NB4 (cell line): ENCODE results near the gene PCDH15.
"Not testable (repeated sequence)": the region's sequence is repeated elsewhere in the genome, so short reads cannot be mapped to it uniquely, and the experiment has no call there.

ENCODE experiments used
- DNase-seq: peaks from one replicate; pipeline ENCODE4 v3.0.0; 2010; ENCODE audit warnings: low read depth
- H3K4me3 ChIP-seq: one replicate; pipeline ENCODE4 v1.5.1; 2011; ENCODE audit warnings: mild to moderate bottlenecking, low read depth, low read length, moderate library complexity
- MYC ChIP-seq: IDR thresholded peaks from 2 replicates; pipeline ENCODE4 v1.6.1; 2011; ENCODE audit warnings: low read depth, low read length
- POLR2A ChIP-seq: IDR thresholded peaks from 2 replicates; pipeline ENCODE4 v1.6.1; 2011; ENCODE audit warnings: mild to moderate bottlenecking; ENCODE audit not compliant: insufficient read length; ENCODE audit errors: extremely low read depth
- TF ChIP-seq, protein P1 (sequence below): IDR thresholded peaks from one replicate; pipeline ENCODE4 v1.5.1; 2012; ENCODE audit warnings: low read depth, low read length
- TF ChIP-seq, protein P2 (sequence below): IDR thresholded peaks from 2 replicates; pipeline ENCODE4 v1.6.1; 2011; ENCODE audit warnings: low read depth, low read length

The PCDH15 gene

DNA sequence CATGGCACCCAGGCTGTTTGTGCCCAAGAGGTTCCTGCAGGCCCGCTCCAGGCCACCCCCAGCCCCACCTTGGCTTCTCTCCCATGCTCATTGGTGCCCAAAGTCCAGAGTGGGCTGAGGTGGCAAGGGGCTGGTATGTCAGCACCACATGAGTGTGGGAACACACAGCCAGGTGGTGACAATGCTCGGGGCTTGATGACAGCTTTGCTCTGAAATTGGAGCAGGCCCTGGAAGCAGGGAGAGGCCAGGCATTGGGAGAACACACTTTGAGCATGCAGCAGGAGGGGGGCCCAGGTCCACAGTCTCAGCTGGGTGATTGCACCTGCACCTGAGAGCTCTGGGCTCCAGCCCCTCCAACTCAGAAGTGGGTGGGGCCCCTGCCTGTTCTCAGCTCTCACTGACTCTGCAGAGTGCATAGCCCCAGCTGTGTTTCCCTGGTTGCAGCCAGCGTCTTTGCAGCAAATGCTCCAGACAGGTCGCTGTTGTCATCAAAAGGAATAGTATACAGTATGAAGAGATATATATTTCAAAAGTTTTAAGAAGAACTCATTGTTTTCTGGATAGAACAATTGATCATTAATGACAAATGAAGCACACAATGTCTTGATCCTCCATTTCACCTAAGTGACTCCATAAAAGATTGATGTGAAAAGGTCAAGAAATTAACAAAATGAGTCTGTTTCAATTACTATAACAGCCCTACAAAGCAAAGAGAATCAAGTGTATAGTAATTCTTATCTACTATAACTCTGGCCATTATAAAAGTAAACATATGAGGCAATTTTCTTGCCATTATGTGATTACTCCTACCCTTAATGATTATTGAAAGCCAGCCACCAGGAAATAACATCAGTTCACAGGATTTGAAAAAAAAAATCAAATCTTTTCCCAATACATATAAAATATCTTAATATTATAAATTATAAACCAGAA is 848.1 kb downstream of the PCDH15 start:
- no peak for TF ChIP-seq MYC
- no peak for TF ChIP-seq POLR2A
- TF ChIP-seq, protein P1, sequence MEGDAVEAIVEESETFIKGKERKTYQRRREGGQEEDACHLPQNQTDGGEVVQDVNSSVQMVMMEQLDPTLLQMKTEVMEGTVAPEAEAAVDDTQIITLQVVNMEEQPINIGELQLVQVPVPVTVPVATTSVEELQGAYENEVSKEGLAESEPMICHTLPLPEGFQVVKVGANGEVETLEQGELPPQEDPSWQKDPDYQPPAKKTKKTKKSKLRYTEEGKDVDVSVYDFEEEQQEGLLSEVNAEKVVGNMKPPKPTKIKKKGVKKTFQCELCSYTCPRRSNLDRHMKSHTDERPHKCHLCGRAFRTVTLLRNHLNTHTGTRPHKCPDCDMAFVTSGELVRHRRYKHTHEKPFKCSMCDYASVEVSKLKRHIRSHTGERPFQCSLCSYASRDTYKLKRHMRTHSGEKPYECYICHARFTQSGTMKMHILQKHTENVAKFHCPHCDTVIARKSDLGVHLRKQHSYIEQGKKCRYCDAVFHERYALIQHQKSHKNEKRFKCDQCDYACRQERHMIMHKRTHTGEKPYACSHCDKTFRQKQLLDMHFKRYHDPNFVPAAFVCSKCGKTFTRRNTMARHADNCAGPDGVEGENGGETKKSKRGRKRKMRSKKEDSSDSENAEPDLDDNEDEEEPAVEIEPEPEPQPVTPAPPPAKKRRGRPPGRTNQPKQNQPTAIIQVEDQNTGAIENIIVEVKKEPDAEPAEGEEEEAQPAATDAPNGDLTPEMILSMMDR: no peak
- TF ChIP-seq, protein P2, sequence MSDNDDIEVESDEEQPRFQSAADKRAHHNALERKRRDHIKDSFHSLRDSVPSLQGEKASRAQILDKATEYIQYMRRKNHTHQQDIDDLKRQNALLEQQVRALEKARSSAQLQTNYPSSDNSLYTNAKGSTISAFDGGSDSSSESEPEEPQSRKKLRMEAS: no peak

DNA sequence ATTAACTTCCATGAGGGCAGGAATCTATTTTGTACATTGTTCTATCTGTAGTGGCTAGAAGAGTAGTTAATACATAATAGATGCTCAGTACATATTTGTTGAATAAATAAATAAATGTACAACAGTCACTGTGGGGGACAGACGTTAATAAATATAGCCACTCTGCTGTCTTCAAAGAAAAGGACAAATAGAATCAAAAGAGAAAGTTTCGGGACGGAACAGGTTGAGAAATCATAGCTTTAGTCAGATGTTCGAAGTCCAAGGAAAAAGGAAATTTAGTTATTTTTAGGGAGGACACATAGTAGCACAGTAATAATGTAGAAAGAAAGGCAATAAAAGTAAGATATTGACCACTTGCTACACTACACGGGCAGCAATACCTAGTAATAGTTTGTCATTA is 861.4 kb downstream of the PCDH15 start:
- DNase-seq: no peak
- TF ChIP-seq, protein P1: no peak

More for the DNA sequence above, 848.1 kb downstream of the PCDH15 start:
- DNase-seq: no peak
- H3K4me3 ChIP-seq: no peak overlapping the region

DNA sequence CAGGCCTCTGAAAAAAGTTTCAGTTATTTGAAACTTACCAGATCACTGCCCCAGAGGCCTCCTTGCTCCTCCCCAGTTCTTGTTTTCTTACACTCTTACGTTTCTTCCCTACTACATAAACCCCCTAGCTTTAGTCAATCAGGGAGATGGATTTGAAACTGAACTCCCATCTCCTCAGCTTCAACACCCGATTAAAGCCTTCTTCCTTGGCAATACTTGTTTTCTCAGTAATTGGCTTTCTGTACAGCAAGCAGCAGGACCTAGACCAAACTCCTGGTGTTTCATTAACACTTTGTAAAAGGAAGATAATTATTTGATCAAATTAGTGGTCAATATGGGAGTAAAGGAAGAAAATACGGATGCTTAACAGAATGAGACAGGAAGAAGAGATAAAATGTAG is 870.4 kb downstream of the PCDH15 start:
- no peak overlapping the region for H3K4me3 ChIP-seq
- TF ChIP-seq, protein P1: no peak
- TF ChIP-seq POLR2A: no peak
- TF ChIP-seq, protein P2: no peak
- TF ChIP-seq MYC: no peak
- DNase-seq: no peak

More for the DNA sequence above, 861.4 kb downstream of the PCDH15 start:
- H3K4me3 ChIP-seq: no peak overlapping the region

DNA sequence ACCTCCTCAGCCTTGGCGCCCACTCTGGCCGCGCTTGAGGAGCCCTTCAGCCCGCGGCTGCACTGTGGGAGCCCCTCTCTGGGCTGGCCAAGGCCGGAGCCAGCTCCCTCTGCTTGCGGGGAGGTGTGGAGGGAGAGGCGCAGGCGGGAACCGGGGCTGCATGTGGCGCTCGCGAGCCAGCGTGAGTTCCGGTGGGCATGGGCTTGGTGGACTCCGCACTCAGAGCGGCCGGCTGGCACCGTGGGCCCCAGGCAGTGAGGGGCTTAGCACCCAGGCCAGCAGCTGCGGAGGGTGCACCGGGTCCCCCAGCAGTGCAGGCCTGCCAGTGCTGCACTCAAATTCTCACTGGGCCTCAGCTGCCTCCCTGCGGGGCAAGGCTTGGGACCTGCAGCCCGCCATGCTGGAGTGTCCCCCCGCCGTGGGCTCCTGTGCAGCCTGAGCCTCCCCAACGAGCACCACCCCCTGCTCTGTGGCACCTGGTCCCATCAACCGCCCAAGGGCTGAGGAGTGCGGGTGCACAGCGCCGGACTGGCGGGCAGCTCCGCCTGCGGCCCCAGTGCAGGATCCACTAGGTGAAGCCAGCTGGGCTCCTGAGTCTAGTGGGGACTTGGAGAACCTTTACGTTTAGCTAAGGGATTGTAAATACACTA is 876.9 kb downstream of the PCDH15 start:
- not testable (repeated sequence) for DNase-seq, H3K4me3 ChIP-seq

DNA sequence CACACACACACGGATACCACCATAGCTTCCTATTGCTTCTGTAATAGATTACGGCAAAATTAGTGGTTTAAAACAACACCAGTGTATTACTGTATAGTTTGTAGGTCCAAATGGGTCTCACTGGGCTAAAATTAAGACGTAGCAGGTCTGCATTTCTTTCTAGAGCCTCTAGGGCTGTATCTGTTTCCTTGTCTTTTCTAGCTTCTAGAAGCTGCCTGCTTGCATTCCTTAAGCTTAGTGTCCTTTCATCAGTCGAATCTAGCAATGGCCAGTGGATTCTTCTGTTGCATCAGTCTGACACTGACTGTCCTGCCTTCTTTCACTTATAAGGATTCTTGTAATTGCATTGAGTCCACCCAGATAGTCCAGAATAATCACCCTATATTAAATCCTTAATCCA is 882.3 kb downstream of the PCDH15 start:
- no peak for DNase-seq
- TF ChIP-seq, protein P2: no peak
- TF ChIP-seq MYC (no peak), POLR2A (no peak)
- TF ChIP-seq, protein P1: no peak
- H3K4me3 ChIP-seq: no peak overlapping the region

DNA sequence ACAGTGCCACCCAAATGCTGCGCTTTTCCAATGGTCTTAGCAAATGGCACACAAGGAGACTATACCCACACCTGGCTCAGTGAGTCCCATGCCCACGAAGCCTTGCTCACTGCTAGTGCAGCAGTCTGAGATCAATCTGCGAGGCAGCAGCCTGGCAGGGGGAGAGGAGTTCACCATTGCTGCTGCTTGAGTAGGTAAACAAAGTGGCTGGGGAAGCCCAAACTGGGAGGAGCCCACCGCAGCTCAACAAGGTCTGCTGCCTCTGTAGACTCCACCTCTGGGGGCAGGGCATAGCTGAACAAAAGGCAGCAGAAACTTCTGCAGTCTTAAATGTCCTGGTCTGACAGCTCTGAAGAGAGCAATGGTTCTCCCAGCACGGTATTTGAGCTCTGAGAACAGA is 891.2 kb downstream of the PCDH15 start:
- DNase-seq: no peak
- TF ChIP-seq, protein P2: no peak
- no peak for TF ChIP-seq POLR2A
- H3K4me3 ChIP-seq: no peak overlapping the region
